ENCODE measurements around the gene SLIT3. TPM values are rescaled to one million over a fixed set of nuclear protein-coding genes. Genes with fewer than 3 reads are reported as not detected.
"Not testable (repeated sequence)": the region's sequence is repeated elsewhere in the genome, so short reads cannot be mapped to it uniquely, and the experiment has no call there.

Gene SLIT3
- total RNA-seq, 1 donor from 2014 or later, result 7.4 TPM

DNA sequence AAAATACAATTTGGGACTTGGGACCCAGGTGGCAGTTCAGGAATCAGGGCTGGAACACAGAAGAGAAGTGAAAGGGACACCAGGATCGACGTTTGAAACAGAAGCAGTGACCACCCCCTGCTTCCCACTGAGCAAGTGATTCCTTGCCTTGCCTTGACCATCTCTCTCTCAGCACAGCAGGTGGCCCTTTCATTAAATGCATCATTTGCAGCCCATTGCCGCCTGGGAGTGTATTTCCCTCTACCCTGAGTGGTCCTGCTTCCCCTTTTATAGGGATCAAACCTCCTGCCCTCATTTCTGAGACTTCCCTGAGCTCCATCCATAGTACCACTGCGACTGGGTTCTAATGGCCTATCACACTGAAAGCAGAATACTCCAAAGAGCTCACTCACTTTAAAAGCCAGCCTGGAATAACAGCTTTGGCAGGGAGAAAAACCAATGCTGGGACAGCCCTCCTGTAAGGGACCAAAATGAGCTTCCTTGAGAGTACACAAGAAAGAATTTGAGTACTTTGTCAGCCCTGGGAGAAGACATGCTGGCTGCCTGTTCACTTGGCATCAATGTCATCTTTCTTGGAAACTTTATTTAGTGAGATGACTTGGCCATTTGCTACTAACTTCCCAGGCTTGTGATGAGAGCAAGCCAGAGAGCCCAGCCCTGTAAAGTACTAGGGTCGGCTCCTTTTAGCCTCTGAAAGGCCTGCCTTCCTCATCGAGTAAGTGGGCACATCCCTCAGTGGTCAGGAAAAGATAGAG lies 149.7 kb downstream of the SLIT3 start:
- no peak for DNase-seq (ENCODE audit: extremely low read depth, low read depth, low spot score)

DNA sequence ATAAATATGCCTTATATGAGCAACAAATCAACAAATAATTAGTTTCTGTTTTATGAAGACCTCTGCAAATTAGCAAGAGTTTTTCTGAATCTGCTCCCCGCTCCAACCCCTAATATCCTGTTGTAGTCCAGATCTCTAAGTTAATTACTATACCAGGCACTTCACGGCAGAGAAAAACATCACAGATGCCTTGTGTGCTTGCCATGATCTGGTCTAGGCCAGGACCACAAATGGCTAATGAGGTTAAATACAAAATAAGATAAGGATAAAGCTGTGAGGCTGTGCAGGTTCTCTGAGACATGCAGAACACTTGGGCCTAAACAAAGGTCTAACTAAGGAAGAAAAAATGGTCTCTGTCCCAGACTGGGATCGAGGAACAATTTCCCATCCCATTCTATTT lies 150.8 kb downstream of the SLIT3 start:
- DNase-seq (ENCODE audit: extremely low read depth, low read depth, low spot score), result no peak

DNA sequence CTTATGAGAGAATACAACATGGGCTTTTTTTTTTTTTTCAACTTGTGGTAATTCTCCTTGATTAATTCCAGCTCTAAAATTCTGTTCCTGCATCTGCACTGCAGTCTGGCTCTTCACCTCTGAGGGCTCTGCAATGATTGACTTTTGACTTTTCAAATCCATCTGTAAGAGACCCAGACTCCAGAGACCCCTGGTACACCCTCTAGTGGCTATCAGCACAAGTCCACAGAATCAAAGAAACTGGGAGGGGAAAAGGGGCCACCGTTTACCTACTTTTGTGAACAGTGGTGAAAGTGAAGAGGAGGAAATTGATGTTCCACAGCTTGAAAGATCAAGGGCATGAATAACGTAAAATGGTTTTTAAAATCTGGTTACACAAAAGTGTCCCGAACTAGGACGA lies 151.6 kb downstream of the SLIT3 start:
- no peak for DNase-seq (ENCODE audit: extremely low read depth, low read depth, low spot score)

GRCh38 chr5:169148138-169148740 lies 152.7 kb downstream of the SLIT3 start:
- DNase-seq (ENCODE audit: extremely low read depth, low read depth, low spot score), result no peak

DNA sequence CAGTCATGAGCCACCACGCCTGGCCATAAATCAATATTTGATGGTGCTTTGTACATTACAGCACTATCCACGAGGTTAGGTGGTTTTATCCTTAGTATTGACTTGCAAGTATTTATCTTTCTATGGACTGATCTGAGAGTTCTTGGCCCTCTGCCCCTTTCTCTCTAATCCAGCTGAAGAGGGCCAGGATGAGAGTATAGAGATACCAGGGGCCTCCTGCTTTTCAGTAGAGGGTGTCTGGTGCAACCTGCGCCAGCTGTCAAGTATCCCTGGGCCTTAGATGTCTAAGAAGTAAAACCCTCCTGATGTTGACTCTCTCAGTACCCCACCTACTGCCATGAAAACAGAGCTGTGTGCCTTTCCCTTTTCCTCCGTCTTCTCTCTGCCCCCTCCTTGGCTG lies 153.4 kb downstream of the SLIT3 start:
- DNase-seq (ENCODE audit: extremely low read depth, low read depth, low spot score), result no peak

DNA sequence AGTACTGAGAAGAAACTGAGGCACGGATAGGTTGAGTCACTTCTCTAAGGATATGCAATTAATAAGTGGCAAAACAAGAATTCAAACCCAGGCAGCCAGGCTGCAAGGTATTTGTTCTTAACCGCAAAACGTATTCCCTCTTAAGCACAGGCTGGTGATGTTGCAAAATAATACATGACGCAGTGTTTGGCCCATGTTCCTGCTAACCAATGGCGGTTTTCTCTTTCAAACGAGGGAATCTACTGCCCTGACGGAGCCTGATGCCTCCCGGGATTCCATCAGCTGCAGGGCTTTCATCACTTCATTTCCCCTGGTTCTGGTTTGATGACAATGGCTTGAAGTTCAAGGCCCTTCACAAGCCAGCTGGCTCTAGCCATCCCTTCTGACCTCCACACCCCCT lies 154.8 kb downstream of the SLIT3 start:
- no peak for DNase-seq (ENCODE audit: extremely low read depth, low read depth, low spot score)

DNA sequence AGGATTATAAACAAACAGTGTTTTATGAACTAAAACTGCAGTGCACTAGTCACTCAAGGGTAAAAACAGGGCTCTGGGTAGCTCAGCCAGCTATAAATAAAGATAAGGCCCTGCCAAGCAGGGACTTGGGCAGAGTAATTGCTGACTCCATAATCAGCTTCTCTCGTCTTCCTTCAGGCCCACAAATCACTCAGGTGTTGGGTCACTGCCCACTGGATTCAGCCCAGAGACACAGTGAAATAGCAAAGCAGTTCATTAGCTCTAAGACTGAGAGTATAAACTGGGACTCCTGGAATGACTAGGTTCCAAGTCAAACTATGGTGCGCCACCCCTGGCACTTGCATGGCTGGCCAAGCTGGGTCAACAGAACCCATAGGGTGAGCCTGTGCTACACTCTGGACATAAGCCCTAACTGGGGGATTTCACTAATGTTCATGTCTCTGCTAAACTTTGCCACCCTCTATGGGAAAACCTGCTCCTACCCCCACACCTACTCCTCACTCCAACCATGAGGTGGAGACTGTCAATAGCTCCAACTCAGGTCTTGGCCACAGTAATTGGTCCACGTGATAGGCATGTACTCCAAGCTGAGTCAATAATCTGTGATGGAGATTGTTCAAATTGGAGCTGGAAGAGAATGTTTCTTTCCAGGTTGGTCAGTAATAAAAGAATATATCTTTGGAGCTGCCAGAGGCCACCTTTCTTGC lies 158.5 kb downstream of the SLIT3 start:
- DNase-seq (ENCODE audit: extremely low read depth, low read depth, low spot score), result no peak

DNA sequence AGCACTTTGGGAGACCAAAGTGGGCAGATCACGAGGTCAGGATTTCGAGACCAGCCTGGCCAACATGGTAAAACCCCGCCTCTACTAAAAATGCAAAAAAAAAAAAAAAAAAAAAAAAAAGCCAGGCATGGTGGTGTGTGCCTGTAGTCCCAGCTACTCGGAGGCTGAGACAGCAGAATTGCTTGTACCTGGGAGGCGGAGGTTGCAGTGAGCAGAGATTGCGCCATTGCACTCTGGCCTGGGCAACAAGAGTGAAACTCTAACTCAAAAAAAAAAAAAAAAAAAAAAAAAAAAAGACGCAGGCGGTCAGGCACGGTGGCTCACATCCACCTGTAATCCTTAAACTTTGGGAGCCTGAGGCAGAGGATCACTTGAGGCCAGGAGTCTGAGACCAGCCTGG lies 160.7 kb downstream of the SLIT3 start:
- not testable (repeated sequence) for DNase-seq (ENCODE audit: extremely low read depth, low read depth, low spot score)

- DNase-seq (ENCODE audit: extremely low read depth, low read depth, low spot score), result no peak
Observed at GRCh38 chr5:169139480-169140050, 161.4 kb downstream of the SLIT3 start.

- no peak for DNase-seq (ENCODE audit: extremely low read depth, low read depth, low spot score)
Observed at GRCh38 chr5:169133531-169133930, 167.4 kb downstream of the SLIT3 start.

- DNase-seq (ENCODE audit: extremely low read depth, low read depth, low spot score), result no peak
Observed at GRCh38 chr5:169132302-169132660, 168.7 kb downstream of the SLIT3 start.

DNA sequence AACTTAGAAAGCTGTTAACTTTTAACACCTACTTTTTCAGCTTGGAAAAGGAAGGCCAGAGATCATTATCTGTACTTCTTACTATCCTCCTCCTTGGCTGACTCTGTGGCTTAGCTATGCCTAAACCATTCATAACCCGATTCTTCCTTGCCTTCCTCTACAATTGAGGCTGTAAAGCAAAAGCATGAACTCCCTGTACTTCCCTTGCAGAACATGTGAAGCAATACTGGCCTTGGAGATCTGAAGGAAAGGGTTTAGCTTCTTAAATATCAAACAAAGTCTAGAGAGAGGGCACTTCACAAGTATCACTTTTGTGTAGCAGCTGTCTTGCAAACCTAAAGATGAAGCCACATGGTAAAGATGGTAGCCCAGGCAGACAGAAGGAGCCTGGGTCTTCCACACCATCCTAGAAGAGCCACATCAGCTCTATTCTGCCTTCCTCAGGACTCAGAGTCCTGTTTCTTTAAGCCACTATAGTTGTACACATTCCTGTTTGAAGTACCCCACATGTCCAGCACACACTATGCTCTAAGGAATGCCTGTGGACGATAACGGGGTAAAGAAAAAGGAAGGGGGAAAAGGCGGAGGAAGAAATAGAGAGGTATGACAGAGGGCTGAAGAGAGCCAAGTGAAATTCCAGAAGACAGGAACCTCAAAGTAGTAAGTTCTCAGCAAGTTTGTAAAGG lies 169.2 kb downstream of the SLIT3 start:
- DNase-seq (ENCODE audit: extremely low read depth, low read depth, low spot score), result no peak

- no peak for DNase-seq (ENCODE audit: extremely low read depth, low read depth, low spot score)
Observed at GRCh38 chr5:169128679-169129078, 172.3 kb downstream of the SLIT3 start.

DNA sequence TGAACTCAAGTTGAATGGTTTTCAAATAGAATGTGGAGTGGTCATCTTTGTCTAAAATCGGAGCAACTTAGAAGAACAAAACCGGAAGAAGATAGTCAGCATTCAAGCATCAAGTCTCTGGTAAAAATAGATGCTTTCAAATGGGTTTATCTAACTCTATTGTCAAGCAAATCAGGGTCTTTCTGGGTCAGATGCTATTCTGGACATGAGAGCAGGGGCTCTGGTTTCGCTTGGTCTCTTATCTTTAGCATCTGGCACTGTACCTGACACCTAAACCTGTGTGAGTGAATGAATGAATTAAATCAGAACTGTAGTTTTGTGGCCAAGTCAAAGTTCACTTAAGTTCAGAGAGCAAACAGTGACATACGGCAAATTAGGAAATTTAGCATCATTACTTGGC lies 173.5 kb downstream of the SLIT3 start:
- no peak for DNase-seq (ENCODE audit: extremely low read depth, low read depth, low spot score)

- DNase-seq (ENCODE audit: extremely low read depth, low read depth, low spot score), result no peak
Observed at GRCh38 chr5:169126481-169127021, 174.4 kb downstream of the SLIT3 start.

DNA sequence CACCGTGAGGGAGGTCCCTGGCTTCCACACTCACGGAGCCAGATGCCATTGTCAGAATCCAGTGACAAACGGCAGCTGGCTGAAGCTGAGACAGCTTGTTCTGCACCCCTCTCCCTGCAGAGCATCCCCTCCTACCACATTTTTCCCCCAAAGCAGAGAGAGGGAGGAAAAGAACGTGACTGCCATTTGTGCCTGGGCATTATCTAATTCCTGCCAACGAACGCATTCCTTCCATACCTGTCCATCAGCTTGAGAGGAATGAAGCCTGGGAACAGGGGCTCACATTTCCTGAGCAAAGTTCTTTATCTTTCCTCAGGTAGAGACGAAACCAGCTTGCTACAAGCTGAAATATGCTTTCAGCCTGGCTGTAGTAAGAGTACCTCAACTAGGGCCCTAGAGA lies 175.4 kb downstream of the SLIT3 start:
- DNase-seq (ENCODE audit: extremely low read depth, low read depth, low spot score), result no peak

- no peak for DNase-seq (ENCODE audit: extremely low read depth, low read depth, low spot score)
Observed at GRCh38 chr5:169122951-169123350, 178.0 kb downstream of the SLIT3 start.

GRCh38 chr5:169121630-169122420 lies 179.1 kb downstream of the SLIT3 start:
- DNase-seq (ENCODE audit: extremely low read depth, low read depth, low spot score), result no peak

DNA sequence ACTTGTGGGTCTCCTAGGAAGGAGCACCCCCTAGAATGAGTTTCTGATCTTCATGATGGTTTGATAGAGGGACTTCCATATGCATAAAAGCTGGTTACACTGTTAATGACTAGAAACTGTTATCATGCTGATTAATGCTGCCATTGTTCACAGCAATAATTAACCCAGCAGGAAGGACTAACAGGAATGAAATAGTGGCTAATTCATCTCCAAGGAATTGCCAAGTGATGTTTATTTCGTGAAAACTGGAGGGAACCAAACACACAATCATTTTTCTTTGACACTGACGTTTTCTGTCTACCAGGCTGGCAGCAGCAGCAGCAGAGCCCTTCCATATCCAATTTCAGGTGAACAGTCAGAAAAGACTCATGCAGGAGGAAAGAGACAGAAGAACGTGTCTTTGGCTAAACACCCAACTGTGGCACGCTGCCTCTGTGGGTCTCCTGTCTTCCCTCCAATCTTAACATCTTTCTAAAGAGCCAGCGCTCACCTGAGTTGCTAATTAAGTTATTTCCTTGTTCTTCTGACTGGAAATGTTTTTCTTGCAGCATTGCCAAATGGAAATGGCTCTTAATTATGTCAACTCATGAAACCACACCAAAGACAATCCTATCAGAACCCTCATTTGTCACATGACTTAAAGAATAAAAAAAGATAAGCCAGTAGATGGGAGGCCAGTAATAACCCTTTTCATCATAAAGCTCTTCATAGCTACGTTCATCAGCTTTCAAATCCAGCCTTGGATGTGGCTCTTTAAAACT lies 181.5 kb downstream of the SLIT3 start:
- DNase-seq (ENCODE audit: extremely low read depth, low read depth, low spot score), result no peak

All from glomerular endothelial cell (primary cell).